H1 (cell line): ENCODE measurements around the gene ONECUT3. TPM values are rescaled to one million over a fixed set of nuclear protein-coding genes. Genes with fewer than 3 reads are reported as not detected.

Experiments
- EGR1 ChIP-seq: IDR thresholded peaks from 2 replicates; pipeline ENCODE4 v1.6.1; 2011; ENCODE audit warnings: low read depth, low read length, borderline replicate concordance
- HDAC2 ChIP-seq, 2 experiments: fragments of 300-600 bp in 1 of 2; sonication (generic) in 1 of 2; IDR thresholded peaks; 2 replicates each; pipeline ENCODE4 v1.6.1; 2011 to 2012; ENCODE audit warnings: low read depth in 2 of 2, low read length in 2 of 2, mild to moderate bottlenecking in 2 of 2, moderate library complexity in 2 of 2, borderline replicate concordance in 1 of 2, inconsistent platforms in 1 of 2
- JUN ChIP-seq: IDR thresholded peaks from 2 replicates; pipeline ENCODE4 v1.6.1; 2011; ENCODE audit warnings: low read depth, mild to moderate bottlenecking, improper control_type of control experiment, low read length
- JUND ChIP-seq: IDR thresholded peaks from 2 replicates; pipeline ENCODE4 v1.6.1; 2011; ENCODE audit warnings: mild to moderate bottlenecking, improper control_type of control experiment, low read length
- KDM4A ChIP-seq: IDR thresholded peaks from one replicate; pipeline ENCODE4 v1.7.1; 2012; ENCODE audit warnings: low read depth, mild to moderate bottlenecking, moderate library complexity, low read length, inconsistent platforms; ENCODE audit not compliant: severe bottlenecking
- KDM5A ChIP-seq: fragments of 200-600 bp; IDR thresholded peaks from 2 replicates; pipeline ENCODE4 v1.7.1; 2012; ENCODE audit warnings: mild to moderate bottlenecking, low read length, inconsistent platforms, mixed read lengths
- POLR2A ChIP-seq, 2 experiments: IDR thresholded peaks; 1 replicate in 1 of 2; 2 replicates in 1 of 2; pipeline ENCODE4 v1.6.1; 2011; ENCODE audit warnings: low read depth in 2 of 2, low read length in 2 of 2, mild to moderate bottlenecking in 2 of 2; ENCODE audit errors: control extremely low read depth in 1 of 2
- USF2 ChIP-seq: IDR thresholded peaks from 2 replicates; pipeline ENCODE4 v1.6.1; 2011; ENCODE audit warnings: low read length, improper control_type of control experiment
- ZNF274 ChIP-seq: IDR thresholded peaks from 2 replicates; pipeline ENCODE4 v1.7.0; 2012; ENCODE audit warnings: low read length, borderline replicate concordance; ENCODE audit errors: extremely low read depth
- polyA plus RNA-seq, 7 experiments: library from polyadenylated mRNA; depleted of rRNA in 3 of 7; stranded (reverse) in 5 of 7; unstranded in 2 of 7; fragments of >200 nt in 5 of 7; fragments of 200-250 nt in 2 of 7; gene quantifications; 1 replicate in 5 of 7; 2 replicates in 1 of 7; 4 replicates in 1 of 7; pipeline versions ENCODE4 v1.2.1 to v1.2.3, GENCODE V29; 2011 to 2013; ENCODE audit warnings: missing spikeins in 2 of 7, mixed read lengths in 2 of 7
- total RNA-seq: library from RNA; stranded (reverse); fragmentation: NEBNext Ultra II Directional; extraction: Animal tissue kit (Norgen Biotek cat#: 25700); gene quantifications from 2 replicates; pipeline ENCODE4 v1.2.1, GENCODE V29; 2021
- TF ChIP-seq, protein P1 (sequence below): fragments of 300-600 bp; sonication (generic); IDR thresholded peaks from 2 replicates; pipeline ENCODE4 v1.7.1; 2012; ENCODE audit warnings: low read length, moderate library complexity, mild to moderate bottlenecking, inconsistent platforms; ENCODE audit not compliant: insufficient replicate concordance

ONECUT3 gene
- total and polyA plus RNA-seq, 2 of the 8 experiments (the other 6 are each of a cell fraction or from before 2014, with no cell fraction given) = not detected

GRCh38 chr19:1785310-1785709 lies 32.0 kb downstream of the ONECUT3 start (continued):
- TF ChIP-seq, protein P1, sequence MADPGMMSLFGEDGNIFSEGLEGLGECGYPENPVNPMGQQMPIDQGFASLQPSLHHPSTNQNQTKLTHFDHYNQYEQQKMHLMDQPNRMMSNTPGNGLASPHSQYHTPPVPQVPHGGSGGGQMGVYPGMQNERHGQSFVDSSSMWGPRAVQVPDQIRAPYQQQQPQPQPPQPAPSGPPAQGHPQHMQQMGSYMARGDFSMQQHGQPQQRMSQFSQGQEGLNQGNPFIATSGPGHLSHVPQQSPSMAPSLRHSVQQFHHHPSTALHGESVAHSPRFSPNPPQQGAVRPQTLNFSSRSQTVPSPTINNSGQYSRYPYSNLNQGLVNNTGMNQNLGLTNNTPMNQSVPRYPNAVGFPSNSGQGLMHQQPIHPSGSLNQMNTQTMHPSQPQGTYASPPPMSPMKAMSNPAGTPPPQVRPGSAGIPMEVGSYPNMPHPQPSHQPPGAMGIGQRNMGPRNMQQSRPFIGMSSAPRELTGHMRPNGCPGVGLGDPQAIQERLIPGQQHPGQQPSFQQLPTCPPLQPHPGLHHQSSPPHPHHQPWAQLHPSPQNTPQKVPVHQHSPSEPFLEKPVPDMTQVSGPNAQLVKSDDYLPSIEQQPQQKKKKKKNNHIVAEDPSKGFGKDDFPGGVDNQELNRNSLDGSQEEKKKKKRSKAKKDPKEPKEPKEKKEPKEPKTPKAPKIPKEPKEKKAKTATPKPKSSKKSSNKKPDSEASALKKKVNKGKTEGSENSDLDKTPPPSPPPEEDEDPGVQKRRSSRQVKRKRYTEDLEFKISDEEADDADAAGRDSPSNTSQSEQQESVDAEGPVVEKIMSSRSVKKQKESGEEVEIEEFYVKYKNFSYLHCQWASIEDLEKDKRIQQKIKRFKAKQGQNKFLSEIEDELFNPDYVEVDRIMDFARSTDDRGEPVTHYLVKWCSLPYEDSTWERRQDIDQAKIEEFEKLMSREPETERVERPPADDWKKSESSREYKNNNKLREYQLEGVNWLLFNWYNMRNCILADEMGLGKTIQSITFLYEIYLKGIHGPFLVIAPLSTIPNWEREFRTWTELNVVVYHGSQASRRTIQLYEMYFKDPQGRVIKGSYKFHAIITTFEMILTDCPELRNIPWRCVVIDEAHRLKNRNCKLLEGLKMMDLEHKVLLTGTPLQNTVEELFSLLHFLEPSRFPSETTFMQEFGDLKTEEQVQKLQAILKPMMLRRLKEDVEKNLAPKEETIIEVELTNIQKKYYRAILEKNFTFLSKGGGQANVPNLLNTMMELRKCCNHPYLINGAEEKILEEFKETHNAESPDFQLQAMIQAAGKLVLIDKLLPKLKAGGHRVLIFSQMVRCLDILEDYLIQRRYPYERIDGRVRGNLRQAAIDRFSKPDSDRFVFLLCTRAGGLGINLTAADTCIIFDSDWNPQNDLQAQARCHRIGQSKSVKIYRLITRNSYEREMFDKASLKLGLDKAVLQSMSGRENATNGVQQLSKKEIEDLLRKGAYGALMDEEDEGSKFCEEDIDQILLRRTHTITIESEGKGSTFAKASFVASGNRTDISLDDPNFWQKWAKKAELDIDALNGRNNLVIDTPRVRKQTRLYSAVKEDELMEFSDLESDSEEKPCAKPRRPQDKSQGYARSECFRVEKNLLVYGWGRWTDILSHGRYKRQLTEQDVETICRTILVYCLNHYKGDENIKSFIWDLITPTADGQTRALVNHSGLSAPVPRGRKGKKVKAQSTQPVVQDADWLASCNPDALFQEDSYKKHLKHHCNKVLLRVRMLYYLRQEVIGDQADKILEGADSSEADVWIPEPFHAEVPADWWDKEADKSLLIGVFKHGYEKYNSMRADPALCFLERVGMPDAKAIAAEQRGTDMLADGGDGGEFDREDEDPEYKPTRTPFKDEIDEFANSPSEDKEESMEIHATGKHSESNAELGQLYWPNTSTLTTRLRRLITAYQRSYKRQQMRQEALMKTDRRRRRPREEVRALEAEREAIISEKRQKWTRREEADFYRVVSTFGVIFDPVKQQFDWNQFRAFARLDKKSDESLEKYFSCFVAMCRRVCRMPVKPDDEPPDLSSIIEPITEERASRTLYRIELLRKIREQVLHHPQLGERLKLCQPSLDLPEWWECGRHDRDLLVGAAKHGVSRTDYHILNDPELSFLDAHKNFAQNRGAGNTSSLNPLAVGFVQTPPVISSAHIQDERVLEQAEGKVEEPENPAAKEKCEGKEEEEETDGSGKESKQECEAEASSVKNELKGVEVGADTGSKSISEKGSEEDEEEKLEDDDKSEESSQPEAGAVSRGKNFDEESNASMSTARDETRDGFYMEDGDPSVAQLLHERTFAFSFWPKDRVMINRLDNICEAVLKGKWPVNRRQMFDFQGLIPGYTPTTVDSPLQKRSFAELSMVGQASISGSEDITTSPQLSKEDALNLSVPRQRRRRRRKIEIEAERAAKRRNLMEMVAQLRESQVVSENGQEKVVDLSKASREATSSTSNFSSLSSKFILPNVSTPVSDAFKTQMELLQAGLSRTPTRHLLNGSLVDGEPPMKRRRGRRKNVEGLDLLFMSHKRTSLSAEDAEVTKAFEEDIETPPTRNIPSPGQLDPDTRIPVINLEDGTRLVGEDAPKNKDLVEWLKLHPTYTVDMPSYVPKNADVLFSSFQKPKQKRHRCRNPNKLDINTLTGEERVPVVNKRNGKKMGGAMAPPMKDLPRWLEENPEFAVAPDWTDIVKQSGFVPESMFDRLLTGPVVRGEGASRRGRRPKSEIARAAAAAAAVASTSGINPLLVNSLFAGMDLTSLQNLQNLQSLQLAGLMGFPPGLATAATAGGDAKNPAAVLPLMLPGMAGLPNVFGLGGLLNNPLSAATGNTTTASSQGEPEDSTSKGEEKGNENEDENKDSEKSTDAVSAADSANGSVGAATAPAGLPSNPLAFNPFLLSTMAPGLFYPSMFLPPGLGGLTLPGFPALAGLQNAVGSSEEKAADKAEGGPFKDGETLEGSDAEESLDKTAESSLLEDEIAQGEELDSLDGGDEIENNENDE = no peak
- TF ChIP-seq POLR2A (IDR thresholded peaks at IDR 0.05; ENCODE audit: control extremely low read depth in 1 of 2, low read depth in 2 of 2, low read length in 2 of 2) = no peak
- no peak for TF ChIP-seq JUND
- TF ChIP-seq EGR1 = no peak
- TF ChIP-seq USF2 = no peak
- no peak for TF ChIP-seq HDAC2 (IDR thresholded peaks at IDR 0.05; ENCODE audit: borderline replicate concordance in 1 of 2, low read depth in 2 of 2, low read length in 2 of 2)
- TF ChIP-seq KDM5A = no peak
- TF ChIP-seq ZNF274 = no peak
- TF ChIP-seq JUN = no peak
- TF ChIP-seq KDM4A = no peak
